ENCODE data around the gene OTOA. TPM values are rescaled to one million over a fixed set of nuclear protein-coding genes. Genes with fewer than 3 reads are reported as not detected.

The OTOA gene
- total and polyA plus RNA-seq, 2 donors (not counting 3 experiments of a cell fraction or from before 2014, with no cell fraction given) = 0.22 TPM; not detected in 1

DNA sequence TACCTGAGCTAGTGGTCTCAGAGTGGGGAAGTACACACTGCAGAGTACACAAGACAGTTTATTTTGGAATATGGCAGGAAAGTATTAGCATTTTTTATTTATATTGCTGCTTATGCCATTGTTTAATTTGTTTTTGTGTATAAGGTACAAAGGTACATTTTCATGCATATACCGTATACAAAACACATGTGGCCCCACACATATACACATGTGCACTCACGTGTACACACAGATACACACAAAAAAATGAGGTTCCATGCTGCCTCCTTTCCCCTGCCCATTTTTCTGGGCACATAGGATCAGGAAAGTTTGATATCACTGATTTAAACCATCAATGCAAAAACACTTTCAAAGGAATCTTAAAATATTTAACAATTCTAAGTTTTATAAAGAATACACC, 24.3 kb upstream of the OTOA start:
- BruUV-seq (replicated peaks) = no TSS peak
- dilution Hi-C loops (cut with MboI; ENCODE audit: extremely low pct_ligation_motif_present, low sequenced_read_pairs) (no loop called here), intact Hi-C loops (cut with micrococcal nuclease) (no loop called here)
- H3K4me3 ChIP-seq (replicated peaks in 1 of 3; ENCODE audit: insufficient read depth in 1 of 3, low read depth in 1 of 3, low read length in 3 of 3) = no peak overlapping the region
- TF ChIP-seq, protein P1, sequence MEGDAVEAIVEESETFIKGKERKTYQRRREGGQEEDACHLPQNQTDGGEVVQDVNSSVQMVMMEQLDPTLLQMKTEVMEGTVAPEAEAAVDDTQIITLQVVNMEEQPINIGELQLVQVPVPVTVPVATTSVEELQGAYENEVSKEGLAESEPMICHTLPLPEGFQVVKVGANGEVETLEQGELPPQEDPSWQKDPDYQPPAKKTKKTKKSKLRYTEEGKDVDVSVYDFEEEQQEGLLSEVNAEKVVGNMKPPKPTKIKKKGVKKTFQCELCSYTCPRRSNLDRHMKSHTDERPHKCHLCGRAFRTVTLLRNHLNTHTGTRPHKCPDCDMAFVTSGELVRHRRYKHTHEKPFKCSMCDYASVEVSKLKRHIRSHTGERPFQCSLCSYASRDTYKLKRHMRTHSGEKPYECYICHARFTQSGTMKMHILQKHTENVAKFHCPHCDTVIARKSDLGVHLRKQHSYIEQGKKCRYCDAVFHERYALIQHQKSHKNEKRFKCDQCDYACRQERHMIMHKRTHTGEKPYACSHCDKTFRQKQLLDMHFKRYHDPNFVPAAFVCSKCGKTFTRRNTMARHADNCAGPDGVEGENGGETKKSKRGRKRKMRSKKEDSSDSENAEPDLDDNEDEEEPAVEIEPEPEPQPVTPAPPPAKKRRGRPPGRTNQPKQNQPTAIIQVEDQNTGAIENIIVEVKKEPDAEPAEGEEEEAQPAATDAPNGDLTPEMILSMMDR (IDR thresholded peaks at IDR 0.05; ENCODE audit: extremely low read depth in 1 of 2, insufficient read depth in 1 of 2, low read depth in 1 of 2, low read length in 2 of 2) = no peak
- TF ChIP-seq MYC (IDR thresholded peaks at IDR 0.05; ENCODE audit: low read depth, low read length) = no peak
- TF ChIP-seq GATA2 (IDR thresholded peaks at IDR 0.05; ENCODE audit: insufficient read depth, insufficient read length, low read depth, low read length) = no peak
- no peak for TF ChIP-seq JUN (IDR thresholded peaks at IDR 0.05; ENCODE audit: borderline replicate concordance, insufficient read depth, insufficient read length, low read depth)
- TF ChIP-seq POLR2A (IDR thresholded peaks at IDR 0.05; ENCODE audit: low read depth, low read length) = no peak
- TF ChIP-seq, protein P2, sequence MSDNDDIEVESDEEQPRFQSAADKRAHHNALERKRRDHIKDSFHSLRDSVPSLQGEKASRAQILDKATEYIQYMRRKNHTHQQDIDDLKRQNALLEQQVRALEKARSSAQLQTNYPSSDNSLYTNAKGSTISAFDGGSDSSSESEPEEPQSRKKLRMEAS (IDR thresholded peaks at IDR 0.05; ENCODE audit: insufficient read depth, insufficient read length) = no peak
- no peak for TF ChIP-seq POLR2AphosphoS5 (IDR thresholded peaks at IDR 0.05; ENCODE audit: insufficient read depth, low read depth, low read length)
- TF ChIP-seq EZH2 (IDR thresholded peaks at IDR 0.05; ENCODE audit: borderline replicate concordance, low read depth, low read length, severe bottlenecking) = no peak
- no peak for TF ChIP-seq FOS (IDR thresholded peaks at IDR 0.05; ENCODE audit: borderline replicate concordance, insufficient read depth, low read length)
- no peak overlapping the region for H3K4me2 ChIP-seq (ENCODE audit: insufficient read depth, low read length)
- no peak overlapping the region for H2AFZ ChIP-seq (ENCODE audit: low read depth, low read length)
- DNase-seq (ENCODE audit: low read depth, low spot score) (no peak), FAIRE-seq (no peak)
- H3K4me1 ChIP-seq (ENCODE audit: control insufficient read depth, extremely low read depth, insufficient read depth, low read length) = peaks cover 9% of the 10 kb centered on the region
- H3K27ac ChIP-seq (ENCODE audit: insufficient read depth, low read depth, low read length) = no peak overlapping the region
- ChIA-PET POLR2A (no interaction called here), CTCF (interaction anchor here (0.9 to 5.0 kb wide), 3 partner anchors 13 to 56 kb away, joined by 3 to 72 read pairs (median 18); no protein-coding TSS in a partner anchor)
- no peaks in the 10 kb centered on the region for H3K9me3 ChIP-seq (replicated peaks; ENCODE audit: control insufficient read depth, insufficient read depth, low read length)
- peaks cover 3% of the 10 kb centered on the region for H4K20me1 ChIP-seq (replicated peaks; ENCODE audit: control insufficient read depth, extremely low read depth, insufficient read depth, low read length)
- H3K27me3 ChIP-seq (ENCODE audit: control insufficient read depth in 2 of 2, insufficient read depth in 2 of 2, low read length in 2 of 2) = no peaks in the 10 kb centered on the region
- H3K9ac ChIP-seq (replicated peaks; ENCODE audit: extremely low read depth, insufficient read depth, low read length) = no peak overlapping the region
- no peaks in the 10 kb centered on the region for H3K9me1 ChIP-seq (replicated peaks; ENCODE audit: control insufficient read depth, extremely low read depth, insufficient read depth, low read length)
- H3K79me2 ChIP-seq (ENCODE audit: control insufficient read depth, insufficient read depth, low read length) = peaks cover 9% of the 10 kb centered on the region
- H3K36me3 ChIP-seq (ENCODE audit: control insufficient read depth in 2 of 2, extremely low read depth in 1 of 2, insufficient read depth in 2 of 2, low read length in 2 of 2) = no peaks in the 10 kb centered on the region

Data from endothelial cell of umbilical vein (primary cell).